AG04450 (cell line): ENCODE data around the gene GNAZ. TPM values are rescaled to one million over a fixed set of nuclear protein-coding genes. Genes with fewer than 3 reads are reported as not detected.

Source experiments
- CTCF ChIA-PET: fragments of 300-600, 350-600 bp; formaldehyde crosslinking; extraction: SDS; loops from one replicate; lab custom pipeline; 2022; ENCODE audit warnings: antibody characterized with exemption, inconsistent platforms; lab: Charles Lee
- POLR2A ChIA-PET: fragments of 350-600 bp; formaldehyde crosslinking; extraction: SDS; loops from one replicate; lab custom pipeline; 2021; ENCODE audit warnings: antibody characterized with exemption, inconsistent platforms; lab: Yijun Ruan, JAX
- DNase-seq: peaks from one replicate; pipeline ENCODE4 v3.0.0-alpha.2; 2011; ENCODE audit warnings: low read depth, low spot score
- H3K27ac ChIP-seq: one replicate; pipeline ENCODE4 v1.5.1; 2012; ENCODE audit warnings: low read depth, low read length, control low read depth
- H3K27me3 ChIP-seq: one replicate; pipeline ENCODE4 v1.6.0; 2012; ENCODE audit warnings: low read length; ENCODE audit not compliant: control insufficient read depth, insufficient read depth
- H3K4me3 ChIP-seq: 2 replicates; pipeline ENCODE4 v1.5.1; 2011; ENCODE audit warnings: mild to moderate bottlenecking, low read depth, low read length, control low read depth
- H3K9me3 ChIP-seq: 2 replicates; pipeline ENCODE4 v1.5.1; 2012; ENCODE audit warnings: low read length; ENCODE audit not compliant: control insufficient read depth, insufficient read depth
- polyA plus RNA-seq: library from polyadenylated mRNA; depleted of rRNA; stranded (reverse); fragments of >200 nt; gene quantifications from 2 replicates; pipeline ENCODE4 v1.2.3, GENCODE V29; 2011
- TF ChIP-seq, protein P1 (sequence below): IDR thresholded peaks from 2 replicates; pipeline ENCODE4 v1.5.1; 2011; ENCODE audit warnings: low read depth, low read length, control low read depth, inconsistent platforms

The GNAZ gene
- polyA plus RNA-seq, 1 experiment = 0.25 TPM

DNA sequence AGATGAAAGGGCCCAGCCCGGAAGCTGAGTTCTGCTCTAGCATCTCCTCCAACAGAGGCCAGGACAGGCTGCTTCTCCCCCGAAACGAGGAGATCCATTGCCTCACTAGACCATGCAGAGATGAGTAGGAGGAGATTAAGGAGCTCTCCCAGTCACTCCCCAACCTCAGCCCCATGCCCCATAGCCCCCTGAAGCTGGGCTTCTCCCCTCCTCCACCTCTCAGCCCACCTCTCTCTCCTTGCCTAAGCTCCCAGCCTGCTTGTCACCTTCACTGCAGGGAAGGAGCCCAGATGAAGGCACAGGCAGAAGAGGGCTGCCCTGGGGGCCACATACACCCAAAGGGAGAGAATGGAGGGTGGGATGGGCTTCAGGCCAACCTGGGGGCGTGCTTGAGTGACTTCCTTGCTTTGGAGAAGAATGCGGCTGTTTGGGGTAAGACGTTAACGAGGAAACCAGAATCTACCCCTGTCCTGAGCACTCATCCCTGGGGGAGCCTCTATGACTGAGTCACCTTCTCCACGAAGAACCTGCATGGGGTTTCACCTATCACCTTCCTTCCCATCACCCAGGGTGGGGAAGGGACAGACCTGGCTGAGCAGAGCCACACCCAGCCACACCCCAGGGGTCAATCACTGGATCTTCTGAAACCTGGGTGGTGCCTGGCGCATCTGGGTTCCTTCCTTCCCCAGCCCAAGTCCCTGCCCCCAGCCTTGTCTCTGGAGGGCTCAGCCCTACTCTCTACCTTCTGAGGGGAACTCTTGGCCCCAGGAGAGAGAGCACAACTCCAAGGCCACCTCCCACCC lies 11.6 kb upstream of the GNAZ start:
- H3K27ac ChIP-seq = no peak overlapping the region
- POLR2A ChIA-PET = no interaction called here
- TF ChIP-seq, protein P1, sequence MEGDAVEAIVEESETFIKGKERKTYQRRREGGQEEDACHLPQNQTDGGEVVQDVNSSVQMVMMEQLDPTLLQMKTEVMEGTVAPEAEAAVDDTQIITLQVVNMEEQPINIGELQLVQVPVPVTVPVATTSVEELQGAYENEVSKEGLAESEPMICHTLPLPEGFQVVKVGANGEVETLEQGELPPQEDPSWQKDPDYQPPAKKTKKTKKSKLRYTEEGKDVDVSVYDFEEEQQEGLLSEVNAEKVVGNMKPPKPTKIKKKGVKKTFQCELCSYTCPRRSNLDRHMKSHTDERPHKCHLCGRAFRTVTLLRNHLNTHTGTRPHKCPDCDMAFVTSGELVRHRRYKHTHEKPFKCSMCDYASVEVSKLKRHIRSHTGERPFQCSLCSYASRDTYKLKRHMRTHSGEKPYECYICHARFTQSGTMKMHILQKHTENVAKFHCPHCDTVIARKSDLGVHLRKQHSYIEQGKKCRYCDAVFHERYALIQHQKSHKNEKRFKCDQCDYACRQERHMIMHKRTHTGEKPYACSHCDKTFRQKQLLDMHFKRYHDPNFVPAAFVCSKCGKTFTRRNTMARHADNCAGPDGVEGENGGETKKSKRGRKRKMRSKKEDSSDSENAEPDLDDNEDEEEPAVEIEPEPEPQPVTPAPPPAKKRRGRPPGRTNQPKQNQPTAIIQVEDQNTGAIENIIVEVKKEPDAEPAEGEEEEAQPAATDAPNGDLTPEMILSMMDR = no peak
- CTCF ChIA-PET = no interaction called here
- DNase-seq = no peak
- H3K27me3 ChIP-seq = peaks cover 1% of the 10 kb centered on the region
- H3K4me3 ChIP-seq = no peak overlapping the region
- H3K9me3 ChIP-seq = no peaks in the 10 kb centered on the region; the same call in 1 of the 2 replicates

DNA sequence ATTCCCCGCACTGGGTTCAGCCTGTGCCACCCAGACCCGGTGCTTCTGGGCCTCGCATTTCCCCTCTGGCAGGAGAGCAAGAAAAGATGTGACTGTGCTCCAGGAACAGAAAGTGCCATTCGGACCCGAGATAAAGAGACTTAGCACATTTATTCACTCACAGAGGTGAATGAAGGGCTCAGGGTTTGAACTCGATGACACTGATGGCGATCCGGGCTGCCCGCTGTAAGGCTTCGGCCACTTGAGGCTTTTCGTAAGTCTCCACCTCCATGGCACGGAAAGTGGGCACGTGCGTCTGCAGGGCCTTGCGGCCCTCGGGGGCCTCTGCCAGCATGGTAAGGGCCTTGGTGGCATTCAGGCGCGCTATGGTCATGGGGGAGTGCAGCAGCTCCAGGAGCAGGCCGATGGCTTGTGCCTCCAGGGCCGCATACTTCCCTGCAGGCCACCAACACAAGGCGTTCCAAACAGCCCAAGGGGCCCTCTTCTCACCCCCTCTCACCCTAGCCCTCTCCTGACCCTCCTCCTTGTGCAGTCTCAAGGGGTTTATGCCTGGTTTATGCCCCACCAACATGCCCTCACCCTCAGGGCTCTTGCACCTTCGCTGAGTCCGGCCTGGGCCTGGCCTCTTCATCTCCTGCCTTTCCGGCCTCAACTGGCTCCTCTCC lies 10.9 kb upstream of the GNAZ start:
- H3K4me3 ChIP-seq = no peak overlapping the region
- ChIA-PET POLR2A (no interaction called here), CTCF (no interaction called here)
- H3K9me3 ChIP-seq = no peaks in the 10 kb centered on the region; the same call in 1 of the 2 replicates
- no peak overlapping the region for H3K27ac ChIP-seq
- TF ChIP-seq, protein P1 = no peak
- H3K27me3 ChIP-seq = no peaks in the 10 kb centered on the region
- no peak for DNase-seq

DNA sequence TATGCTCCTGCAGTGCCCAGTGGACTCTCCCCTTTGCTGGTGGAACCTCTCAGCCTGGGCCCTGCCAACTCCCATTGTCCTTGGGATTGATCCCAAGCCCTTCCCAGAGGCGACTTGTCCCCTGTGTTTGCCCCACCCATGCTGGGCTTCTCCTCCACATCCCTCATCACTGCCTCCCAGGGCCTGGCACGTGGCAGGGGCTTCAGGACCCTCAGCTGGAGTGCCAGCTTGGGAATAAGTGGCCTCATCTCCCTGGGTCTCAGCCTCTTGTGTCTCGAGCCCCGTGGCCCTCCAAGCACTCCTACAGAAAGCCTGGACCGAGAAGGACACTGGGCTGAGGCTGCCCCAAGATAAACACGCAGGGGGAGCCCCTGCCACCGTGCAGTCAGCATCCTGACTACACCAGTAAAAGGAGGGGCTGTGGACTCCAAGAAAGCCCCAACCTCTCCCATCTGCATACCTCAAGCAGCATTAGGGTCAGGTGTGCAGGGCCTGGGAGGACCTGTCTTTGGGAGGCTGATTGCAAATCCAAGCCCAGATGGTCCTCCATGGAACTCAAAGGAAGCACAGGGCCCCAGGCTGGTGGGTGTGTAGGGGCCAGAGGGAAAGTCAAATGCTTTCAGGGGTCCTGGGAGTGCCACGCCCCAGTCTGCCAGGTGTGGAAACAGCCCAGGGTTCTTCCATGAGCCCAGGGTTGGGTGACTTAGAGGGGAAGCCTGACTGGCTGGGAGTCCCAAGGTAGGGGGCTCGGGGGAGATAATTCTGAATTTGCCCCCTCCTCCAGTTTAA lies 9.5 kb upstream of the GNAZ start:
- H3K27me3 ChIP-seq = no peaks in the 10 kb centered on the region
- TF ChIP-seq, protein P1 = no peak
- no peaks in the 10 kb centered on the region; the same call in 1 of the 2 replicates for H3K9me3 ChIP-seq
- H3K27ac ChIP-seq = no peak overlapping the region
- POLR2A ChIA-PET = no interaction called here
- CTCF ChIA-PET = interaction anchor here (0.6 kb wide), 1 partner anchor 325 kb away, joined by 7 read pairs; no protein-coding TSS in a partner anchor
- H3K4me3 ChIP-seq = no peak overlapping the region
- no peak for DNase-seq

DNA sequence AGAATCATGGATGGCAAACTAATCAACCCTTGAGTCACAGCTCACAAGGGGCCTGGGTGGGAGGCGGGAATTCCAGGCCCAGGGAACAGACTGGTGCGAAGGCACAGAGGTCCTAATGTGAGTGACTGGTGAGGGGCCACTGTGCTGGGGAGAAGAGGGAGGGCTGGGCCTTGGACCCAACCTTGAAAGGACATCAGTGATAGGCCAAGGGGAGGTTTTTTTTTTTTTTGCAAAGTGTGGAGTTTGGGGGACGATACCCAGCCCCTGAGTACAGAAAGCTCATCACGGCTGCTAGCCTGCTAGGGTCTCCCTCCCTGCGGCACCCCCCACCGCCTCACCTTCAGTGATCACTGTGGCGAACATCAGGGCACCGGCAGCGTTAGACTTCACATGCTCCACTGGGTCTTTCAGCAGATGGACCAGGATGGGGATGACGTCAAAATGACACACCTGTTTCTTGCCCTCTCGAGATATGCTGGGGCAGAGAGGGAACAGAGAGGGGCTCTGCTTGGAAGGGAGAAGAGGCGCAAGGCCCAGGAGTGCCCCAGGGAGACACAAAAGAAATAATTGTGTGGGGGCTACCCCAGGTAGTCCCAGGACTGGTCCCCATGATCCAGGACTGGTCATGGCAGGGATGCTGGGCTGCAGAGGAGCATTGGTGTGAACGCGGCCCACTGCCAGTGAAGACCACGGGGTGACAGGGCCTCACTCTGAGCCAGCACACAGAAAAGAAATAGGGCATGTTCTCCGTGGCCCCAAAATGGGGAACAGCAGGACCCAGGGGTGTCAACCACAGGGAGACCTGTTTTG lies 8.6 kb upstream of the GNAZ start:
- ChIA-PET POLR2A (no interaction called here), CTCF (interaction anchor here (0.7 kb wide), 1 partner anchor 166 kb away, joined by 4 read pairs; no protein-coding TSS in a partner anchor)
- Histone ChIP-seq H3K27ac (no peak overlapping the region), H3K9me3 (no peaks in the 10 kb centered on the region), H3K4me3 (no peak overlapping the region), H3K27me3 (peaks cover 4% of the 10 kb centered on the region)
- DNase-seq = no peak
- TF ChIP-seq, protein P1 = no peak
